ENCODE data around the gene NPAT. TPM values are rescaled to one million over a fixed set of nuclear protein-coding genes. Genes with fewer than 3 reads are reported as not detected.
A peak's percentile ranks its signal among the peaks of the same experiment; 100 is the strongest.

The NPAT gene
- 10 to 100 TPM in 5 of 12 donors, 1 to 10 TPM in 6, not detected in 1; 7.4 to 20.2 (median 8.9) TPM for polyA plus RNA-seq (ENCODE audit: insufficient read length in 12 of 12)
- long read RNA-seq, donor 1: 0 reads
- long read RNA-seq, donor 2: 0 reads
- long read RNA-seq, donor 3: 0 reads
- long read RNA-seq, donor 4: 0 reads
- long read RNA-seq, donor 5: 0 reads
- long read RNA-seq, donor 6: 0 reads
- long read RNA-seq, donor 7: 0 reads
- long read RNA-seq, donor 8, partial matches to known transcripts: 5 of 5 reads
- long read RNA-seq, donor 8, other reads (novel, unspliced or antisense): 0 of 5 reads
- long read RNA-seq, donor 9: 0 reads
- long read RNA-seq, donor 10: 0 reads
- long read RNA-seq, donor 11: 0 reads

- peak; percentile 99 for DNase-seq
Measured at GRCh38 chr11:108222574-108223347, at the start of gene NPAT, which contains the start of gene ATM. TSS of gene NPAT (minus strand) at chr11:108222638. CDS start at chr11:108222536, 102 bp downstream. TSS of gene ATM (plus strand) at chr11:108223067. CDS start at chr11:108227625, 4,558 bp downstream.

DNA sequence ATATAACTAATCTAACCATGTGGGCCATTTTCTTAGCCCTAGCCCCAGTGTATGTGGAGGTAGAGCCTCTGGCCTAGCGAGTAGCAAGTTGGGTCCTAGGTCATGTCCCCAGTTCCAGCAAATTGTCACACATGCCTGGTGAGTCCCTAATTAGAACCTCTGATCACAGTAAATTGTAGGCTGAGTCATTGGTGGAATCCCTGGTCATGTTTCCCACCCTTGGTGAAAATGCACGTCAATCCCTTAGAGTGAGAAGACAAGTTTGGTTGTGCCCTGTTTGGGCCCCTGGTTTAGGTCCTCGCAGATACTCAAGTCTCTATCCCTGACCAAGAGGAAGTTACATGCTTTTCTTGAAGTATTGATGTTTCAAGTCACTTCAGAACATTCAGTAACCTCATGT is 47.1 kb upstream of the NPAT start:
- no peak for DNase-seq

GRCh38 chr11:108253176-108253575 is 30.7 kb upstream of the NPAT start:
- no peak for DNase-seq

GRCh38 chr11:108246885-108247284 is 24.4 kb upstream of the NPAT start:
- DNase-seq: no peak

DNA sequence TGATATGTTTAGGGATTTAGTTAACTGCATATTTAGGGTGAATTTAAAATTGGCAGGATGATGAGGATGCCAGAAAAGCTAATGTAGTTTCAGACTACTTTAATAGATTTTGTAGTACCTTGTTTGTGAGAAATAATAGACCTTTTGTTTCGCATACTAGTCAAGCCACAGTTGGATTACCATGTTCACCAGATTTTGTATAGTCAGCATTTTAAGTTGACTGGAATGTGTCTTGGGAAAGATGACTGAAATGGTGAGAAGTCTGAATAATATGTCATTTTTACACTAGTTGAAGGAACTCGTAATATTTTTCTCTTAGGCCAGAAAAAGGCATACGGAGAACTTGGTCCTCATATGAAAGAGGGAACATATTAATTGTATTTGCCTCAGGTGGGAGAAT is 23.9 kb upstream of the NPAT start:
- DNase-seq: no peak

- DNase-seq: no peak
Measured at GRCh38 chr11:108242422-108242821, 20.0 kb upstream of the NPAT start.

GRCh38 chr11:108241330-108242037 is 19.0 kb upstream of the NPAT start:
- DNase-seq: no peak

DNA sequence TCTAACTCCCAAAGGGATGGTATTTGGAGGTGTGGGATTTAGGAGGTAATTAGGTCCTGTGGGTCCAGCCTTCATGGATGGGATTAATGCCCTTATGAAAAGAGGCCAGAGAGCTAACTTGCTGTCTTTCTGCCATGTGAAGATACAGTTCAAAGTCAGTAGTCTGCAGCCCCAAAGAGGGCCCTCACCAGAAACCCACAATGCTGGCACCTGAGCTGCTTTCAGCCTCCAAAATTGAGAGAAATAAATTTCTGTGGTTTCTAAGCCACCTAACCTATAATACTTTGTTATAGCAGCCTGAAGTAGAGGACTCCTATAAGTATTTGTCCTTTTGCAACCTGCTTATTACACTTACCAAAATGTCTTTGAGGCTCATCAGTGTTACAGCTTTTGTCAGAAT is 16.6 kb upstream of the NPAT start:
- no peak for DNase-seq

DNA sequence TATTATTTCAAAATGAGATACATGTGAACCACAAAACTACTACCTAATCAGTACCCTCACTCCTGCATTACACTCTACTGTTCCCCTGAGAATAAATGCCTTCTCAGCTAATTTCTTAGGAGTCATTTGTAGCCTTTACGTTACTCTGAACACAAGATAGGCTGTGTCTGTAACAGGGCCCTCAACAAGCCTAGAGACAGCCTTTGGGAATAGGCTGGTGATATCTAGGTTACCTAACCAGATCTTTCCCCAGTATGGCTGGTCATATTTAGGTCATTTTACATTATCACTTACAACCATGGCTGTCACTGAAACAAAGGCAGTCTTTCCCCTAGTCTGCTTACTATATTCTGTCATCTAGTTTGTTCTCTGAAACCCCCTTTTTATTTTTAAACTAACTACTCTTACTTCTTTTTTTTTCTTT is 14.6 kb upstream of the NPAT start:
- no peak for DNase-seq

- DNase-seq: no peak
Measured at GRCh38 chr11:108235633-108236032, 13.2 kb upstream of the NPAT start.

GRCh38 chr11:108235192-108235591 is 12.8 kb upstream of the NPAT start:
- DNase-seq: no peak

DNA sequence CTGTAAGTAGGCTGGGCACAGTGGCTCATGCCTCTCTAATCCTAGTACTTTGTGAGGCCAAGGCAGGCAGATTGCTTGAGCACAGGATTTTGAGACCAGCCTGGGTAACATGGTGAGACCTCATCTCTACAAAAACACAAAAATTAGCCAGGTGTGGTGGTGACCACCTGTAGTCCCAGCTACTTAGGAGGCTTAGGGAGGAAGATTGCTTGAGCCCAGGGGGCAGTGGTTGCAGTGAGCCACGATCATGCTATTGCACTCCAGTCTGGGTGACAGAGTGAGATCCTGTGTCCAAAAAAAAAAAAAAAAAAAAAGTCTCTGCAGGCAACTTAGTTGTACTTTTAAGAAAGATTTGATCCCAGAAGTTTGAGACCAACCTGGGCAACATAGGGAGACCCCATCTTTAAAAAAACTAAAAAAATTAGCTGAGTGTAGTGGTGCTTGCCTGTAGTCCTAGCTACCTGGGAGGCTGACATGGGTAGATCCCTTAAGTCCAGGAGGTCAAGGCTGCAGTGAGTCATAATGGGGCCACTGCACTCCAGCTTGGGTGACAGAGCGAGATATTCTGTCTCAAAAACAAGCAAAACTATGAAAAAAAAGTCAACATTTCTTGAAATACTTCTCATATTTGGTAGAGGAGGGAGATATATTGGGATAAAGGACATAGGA is 11.0 kb upstream of the NPAT start:
- no peak for DNase-seq

DNA sequence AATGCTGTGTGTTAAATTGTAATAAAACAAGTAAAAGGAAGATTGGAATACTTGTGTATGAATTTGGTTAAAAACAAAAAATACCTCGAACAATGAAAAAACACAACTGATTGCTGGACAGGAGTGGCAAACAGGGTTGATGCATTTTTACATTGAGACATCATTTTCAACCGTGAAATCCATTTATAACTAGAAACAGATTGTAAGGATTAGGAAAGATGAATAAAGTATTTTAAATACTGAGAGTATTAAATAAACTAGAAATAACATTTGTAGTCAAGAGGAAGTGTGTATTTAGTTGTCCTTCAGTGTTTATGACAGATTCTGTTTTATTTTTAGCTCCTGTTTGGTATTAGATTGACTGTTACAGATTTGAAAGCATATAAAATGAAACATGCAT is 5.8 kb upstream of the NPAT start:
- no peak for DNase-seq

GRCh38 chr11:108226036-108226435 is 3.6 kb upstream of the NPAT start:
- no peak for DNase-seq

- DNase-seq: no peak
Measured at GRCh38 chr11:108224911-108225786, 2.7 kb upstream of the NPAT start.

DNA sequence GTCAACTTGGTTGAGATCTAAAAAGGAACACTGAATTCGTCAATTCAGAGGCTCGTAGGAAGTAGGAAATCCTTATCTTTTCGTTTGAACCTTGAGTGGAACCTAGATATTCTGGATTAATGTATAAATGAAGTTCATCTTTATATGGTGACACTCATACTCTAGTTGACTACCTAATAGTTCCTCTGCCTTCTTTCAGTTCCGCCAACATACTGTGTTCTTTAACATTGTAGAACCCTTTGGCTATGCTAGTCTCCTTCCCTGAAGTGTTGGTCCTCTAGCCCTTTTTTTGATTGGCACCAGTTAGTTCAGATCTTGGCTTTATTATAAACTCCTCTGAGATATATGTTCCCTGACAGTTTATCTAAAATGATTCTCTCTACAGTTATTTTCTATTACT is 1.9 kb upstream of the NPAT start:
- no peak for DNase-seq

DNA sequence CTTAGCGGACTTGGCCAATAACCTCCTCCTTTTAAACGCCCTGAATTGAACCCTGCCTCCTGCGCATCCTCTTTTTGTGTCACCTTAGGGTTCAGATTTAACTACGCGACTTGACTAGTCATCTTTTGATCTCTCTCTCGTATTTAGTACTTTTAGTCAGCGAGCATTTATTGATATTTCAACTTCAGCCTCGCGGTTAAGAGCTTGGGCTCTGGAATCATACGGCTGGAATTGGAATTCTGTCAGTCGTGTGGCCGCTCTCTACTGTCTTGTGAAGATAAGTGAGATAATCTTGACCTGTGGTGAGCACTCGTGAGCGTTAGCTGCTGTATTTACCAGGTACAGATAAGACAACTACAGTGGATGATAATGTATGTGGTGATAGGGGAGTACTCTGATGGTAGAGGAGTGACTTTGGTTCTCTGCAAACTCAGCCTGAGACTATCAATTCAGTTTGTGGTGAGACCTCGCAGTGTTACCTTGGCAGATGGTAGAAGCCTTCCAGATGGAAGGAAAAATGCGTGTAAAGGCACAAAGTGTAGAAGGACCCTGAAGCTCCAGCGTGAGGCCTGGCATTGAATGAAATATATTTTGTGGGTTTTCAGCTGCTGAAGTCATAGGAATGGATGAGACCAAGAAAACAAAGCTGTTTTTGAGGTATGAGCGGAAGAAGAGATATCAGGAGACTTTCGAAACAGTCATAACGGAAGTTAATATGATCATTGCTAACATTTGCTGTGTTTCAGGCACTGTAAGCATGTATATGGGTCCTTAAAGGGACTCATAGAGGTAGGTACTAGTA is 1.1 kb upstream of the NPAT start:
- peak; percentile 19 for DNase-seq

DNA sequence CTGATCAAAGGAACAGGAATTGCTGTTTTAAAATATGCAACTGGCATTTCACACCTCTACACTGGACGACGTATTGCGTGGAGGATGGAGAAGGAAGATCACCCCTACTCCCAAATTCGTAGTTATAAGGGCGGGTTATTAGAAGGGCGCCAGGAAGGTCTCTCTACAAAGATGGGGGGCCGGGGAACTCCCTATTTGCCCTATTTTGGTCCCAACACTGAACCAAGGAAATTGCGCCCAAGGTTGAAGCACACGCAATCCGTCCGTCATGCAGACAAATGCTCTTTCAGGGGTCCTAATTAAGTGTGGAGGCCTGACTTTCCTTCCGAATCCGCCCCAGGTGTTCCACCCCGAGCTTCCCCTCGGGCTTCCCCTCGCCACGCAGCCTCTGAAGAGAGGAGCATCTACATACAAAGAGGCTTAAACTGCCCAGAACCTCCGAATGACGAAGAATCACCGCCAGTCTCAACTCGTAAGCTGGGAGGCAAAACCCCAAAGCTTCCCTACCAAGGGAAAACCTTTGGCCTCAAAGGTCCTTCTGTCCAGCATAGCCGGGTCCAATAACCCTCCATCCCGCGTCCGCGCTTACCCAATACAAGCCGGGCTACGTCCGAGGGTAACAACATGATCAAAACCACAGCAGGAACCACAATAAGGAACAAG is 396 bp downstream of the NPAT start:
- DNase-seq: no peak

DNA sequence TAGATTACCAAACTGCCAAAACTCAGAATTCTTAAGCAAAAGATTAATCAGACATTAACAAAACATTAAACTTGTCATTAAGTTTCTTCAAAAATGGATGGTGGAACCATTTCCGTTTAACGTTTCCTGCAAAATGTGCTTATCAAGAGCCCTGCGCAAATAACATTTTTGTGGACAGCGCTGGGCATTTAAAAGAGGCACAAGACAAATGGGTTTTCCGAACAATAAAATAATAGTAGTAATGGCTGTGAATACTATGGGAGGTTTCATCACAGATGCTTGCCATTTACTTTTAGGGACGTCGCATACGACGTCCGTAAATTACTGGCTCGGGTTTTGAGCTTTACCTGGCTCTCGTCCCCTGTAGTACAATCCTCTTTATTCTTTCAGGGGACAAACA is 1.1 kb downstream of the NPAT start:
- DNase-seq: no peak

All from muscle of arm (tissue), 14 donors.